ENCODE measurements around the gene PHF21B.

Gene PHF21B

GRCh38 chr22:44947846-44948245 is 62.0 kb downstream of the PHF21B start:
- no peak for DNase-seq (ENCODE audit: low read depth)
- TF ChIP-seq CTCF (IDR thresholded peaks at IDR 0.05; ENCODE audit: control insufficient read depth, extremely low read depth, insufficient read depth): no peak
- no peak overlapping the region for H3K4me3 ChIP-seq (ENCODE audit: low read depth, low read length)

- no peak for DNase-seq (ENCODE audit: low read depth)
- no peak overlapping the region for H3K4me3 ChIP-seq (ENCODE audit: low read depth, low read length)
- TF ChIP-seq CTCF (IDR thresholded peaks at IDR 0.05; ENCODE audit: control insufficient read depth, extremely low read depth, insufficient read depth): no peak
Observed at GRCh38 chr22:44947049-44947448, 62.8 kb downstream of the PHF21B start.

GRCh38 chr22:44944883-44945601 is 64.8 kb downstream of the PHF21B start:
- DNase-seq (ENCODE audit: low read depth): no peak
- H3K4me3 ChIP-seq (ENCODE audit: low read depth, low read length): no peak overlapping the region
- TF ChIP-seq CTCF (IDR thresholded peaks at IDR 0.05; ENCODE audit: control insufficient read depth, extremely low read depth, insufficient read depth): no peak

- H3K4me3 ChIP-seq (ENCODE audit: low read depth, low read length): no peak overlapping the region
- TF ChIP-seq CTCF (IDR thresholded peaks at IDR 0.05; ENCODE audit: control insufficient read depth, extremely low read depth, insufficient read depth): no peak
Observed at GRCh38 chr22:44943701-44944324, 66.0 kb downstream of the PHF21B start.

GRCh38 chr22:44942979-44943700 is 66.7 kb downstream of the PHF21B start:
- H3K4me3 ChIP-seq (ENCODE audit: low read depth, low read length): no peak overlapping the region
- TF ChIP-seq CTCF (IDR thresholded peaks at IDR 0.05; ENCODE audit: control insufficient read depth, extremely low read depth, insufficient read depth): no peak
- no peak for DNase-seq (ENCODE audit: low read depth)

More at GRCh38 chr22:44943701-44944324, 66.0 kb downstream of the PHF21B start:
- no peak for DNase-seq (ENCODE audit: low read depth)

GRCh38 chr22:44942056-44942455 is 67.7 kb downstream of the PHF21B start:
- H3K4me3 ChIP-seq (ENCODE audit: low read depth, low read length): no peak overlapping the region
- TF ChIP-seq CTCF (IDR thresholded peaks at IDR 0.05; ENCODE audit: control insufficient read depth, extremely low read depth, insufficient read depth): no peak
- DNase-seq (ENCODE audit: low read depth): no peak
